Adrenal gland (tissue), 5 donors: ENCODE results near the gene UHRF2.
"Not testable (repeated sequence)": the region's sequence is repeated elsewhere in the genome, so short reads cannot be mapped to it uniquely, and the experiment has no call there.

Experiments
- CTCF ChIP-seq, 6 experiments: fragments of 450-650 bp in 4 of 6; fragments of 200-600 bp in 2 of 6; sonication (generic) in 1 of 6; IDR thresholded peaks; 1 replicate in 5 of 6; 2 replicates in 1 of 6; pipeline versions ENCODE4 v1.5.1 to v1.8.0; 2016 to 2021; ENCODE audit warnings: antibody characterized with exemption in 6 of 6, mild to moderate bottlenecking in 2 of 6, moderate library complexity in 1 of 6
- POLR2A ChIP-seq, 2 donors: fragments of 450-650 bp; IDR thresholded peaks; one replicate each; pipeline ENCODE4 v1.6.1; 2017; ENCODE audit warnings: antibody characterized with exemption in 2 of 2, mild to moderate bottlenecking in 2 of 2, moderate library complexity in 1 of 2
- donor health status: DM: no; HTN: no; CAD: no.

- not testable (repeated sequence) for TF ChIP-seq CTCF, POLR2A (IDR thresholded peaks at IDR 0.05)
Observed at GRCh38 chr9:6381477-6382012, 31.5 kb upstream of the UHRF2 start.
